ENCODE data around the gene MAOA. TPM values are rescaled to one million over a fixed set of nuclear protein-coding genes. Genes with fewer than 3 reads are reported as not detected.
"Not testable (repeated sequence)": the region's sequence is repeated elsewhere in the genome, so short reads cannot be mapped to it uniquely, and the experiment has no call there.

The MAOA gene
- polyA plus RNA-seq (2013), result 1.7 TPM

DNA sequence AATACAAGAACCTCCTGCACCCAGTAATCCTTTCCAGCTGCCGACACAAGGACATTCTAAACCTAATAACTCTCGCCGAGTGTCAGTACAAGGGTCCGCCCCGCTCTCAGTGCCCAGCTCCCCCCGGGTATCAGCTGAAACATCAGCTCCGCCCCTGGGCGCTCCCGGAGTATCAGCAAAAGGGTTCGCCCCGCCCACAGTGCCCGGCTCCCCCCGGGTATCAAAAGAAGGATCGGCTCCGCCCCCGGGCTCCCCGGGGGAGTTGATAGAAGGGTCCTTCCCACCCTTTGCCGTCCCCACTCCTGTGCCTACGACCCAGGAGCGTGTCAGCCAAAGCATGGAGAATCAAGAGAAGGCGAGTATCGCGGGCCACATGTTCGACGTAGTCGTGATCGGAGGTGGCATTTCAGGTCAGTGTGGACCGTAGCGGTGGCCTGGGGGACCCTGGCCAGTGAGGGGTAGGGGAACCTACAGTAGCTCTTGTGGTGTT is at the start of gene MAOA:
MAOA (plus strand) TSS at position 295 of the 490 bp plus-strand sequence; CDS start at position 338, 43 bp downstream.
- CTCF ChIA-PET, result interaction anchor here (1.0 kb wide), 2 partner anchors 13 to 95 kb away, joined by 3 read pairs; no protein-coding TSS in a partner anchor
- H3K36me3 ChIP-seq (ENCODE audit: control insufficient read depth in 4 of 4, insufficient read depth in 4 of 4, low read length in 3 of 4), result no peaks in the 10 kb centered on the region
- peaks cover 0 to 8% (median 0%) of the 10 kb centered on the region in 5 experiments for H3K9me3 ChIP-seq (ENCODE audit: control extremely low read depth in 1 of 5, control insufficient read depth in 4 of 5, insufficient read depth in 2 of 5, low read depth in 1 of 5, low read length in 4 of 5)
- peak within 1 kb of the TSS; percentile 15 to 82 (median 65) for H3K4me3 ChIP-seq (ENCODE audit: control insufficient read depth in 1 of 7, extremely low read depth in 1 of 7, insufficient read depth in 4 of 7, low read depth in 2 of 7, low read length in 6 of 7)
- 29% methylated on average over 23 of the region's 29 CpGs for WGBS (ENCODE audit: insufficient coverage)
- DNase-seq, result peak in 1 of 3 donors; percentile 27
- POLR2A ChIA-PET, result no interaction called here
- H3K27ac ChIP-seq (ENCODE audit: insufficient read depth in 1 of 2, low read depth in 1 of 2, low read length in 2 of 2, poor library complexity in 1 of 2, severe bottlenecking in 2 of 2), result no peak within 1 kb of the TSS
- H3K27me3 ChIP-seq (replicated peaks in 2 of 5; ENCODE audit: control insufficient read depth in 4 of 5, insufficient read depth in 5 of 5, low read length in 4 of 5), result peaks cover 0 to 16% (median 2%) of the 10 kb centered on the region in 5 experiments
- H3K4me1 ChIP-seq (ENCODE audit: control extremely low read depth in 1 of 4, control insufficient read depth in 4 of 4, insufficient read depth in 4 of 4, low read length in 3 of 4), result peaks cover 0 to 13% (median 8%) of the 10 kb centered on the region in 4 experiments

DNA sequence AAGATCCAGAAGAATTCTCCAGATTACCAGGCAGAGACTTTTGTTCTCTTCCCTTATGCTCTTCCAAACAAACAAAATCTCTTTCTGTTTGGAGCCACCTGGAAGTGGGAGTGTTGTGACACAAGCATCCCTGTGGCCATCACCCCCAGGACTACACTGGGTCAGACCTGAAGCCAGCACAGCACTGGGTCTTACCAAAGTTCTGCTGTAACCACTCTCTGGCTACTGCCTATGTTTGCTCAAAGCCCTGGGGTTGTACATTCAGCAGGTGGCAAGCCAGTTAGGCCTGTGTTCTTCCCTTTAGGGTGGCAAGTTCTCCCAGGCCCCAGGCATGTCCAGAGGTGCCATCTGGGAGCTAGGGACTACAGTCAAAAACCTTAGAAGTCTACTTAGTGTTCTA is 43.7 kb upstream of the MAOA start:
- POLR2A ChIA-PET, result no interaction called here

DNA sequence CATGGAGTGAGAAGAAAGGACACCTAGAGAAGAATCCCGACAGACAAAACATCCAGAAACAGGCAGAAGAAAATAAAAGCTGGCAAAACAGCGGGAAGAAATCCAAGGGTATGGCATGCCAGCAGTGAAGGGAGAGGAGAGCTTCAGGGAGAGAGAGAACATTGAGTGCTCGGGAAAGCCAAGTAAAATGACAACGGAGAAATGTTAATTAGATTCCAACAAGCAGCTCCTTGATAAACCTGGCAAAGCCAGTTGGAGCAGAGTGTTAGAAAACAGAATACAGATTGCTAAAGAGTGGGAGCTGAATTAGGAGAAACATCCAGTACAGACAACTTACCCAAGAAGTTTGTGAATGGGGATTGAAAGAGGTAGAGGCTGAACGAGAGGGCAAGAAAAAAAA is 40.4 kb upstream of the MAOA start:
- Histone ChIP-seq H3K27me3 (replicated peaks in 2 of 5; ENCODE audit: control insufficient read depth in 4 of 5, insufficient read depth in 5 of 5, low read length in 4 of 5) (no peaks in the 10 kb centered on the region), H3K27ac (ENCODE audit: insufficient read depth in 1 of 2, low read depth in 1 of 2, low read length in 2 of 2, poor library complexity in 1 of 2, severe bottlenecking in 2 of 2) (no peak overlapping the region), H3K36me3 (ENCODE audit: control insufficient read depth in 4 of 4, insufficient read depth in 4 of 4, low read length in 3 of 4) (no peaks in the 10 kb centered on the region), H3K4me1 (ENCODE audit: control extremely low read depth in 1 of 4, control insufficient read depth in 4 of 4, insufficient read depth in 4 of 4, low read length in 3 of 4) (no peaks in the 10 kb centered on the region), H3K4me3 (ENCODE audit: control insufficient read depth in 1 of 7, extremely low read depth in 1 of 7, insufficient read depth in 4 of 7, low read depth in 2 of 7, low read length in 6 of 7) (no peak overlapping the region), H3K9me3 (ENCODE audit: control extremely low read depth in 1 of 5, control insufficient read depth in 4 of 5, insufficient read depth in 2 of 5, low read depth in 1 of 5, low read length in 4 of 5) (no peaks in the 10 kb centered on the region)
- ChIA-PET CTCF (no interaction called here), POLR2A (no interaction called here)
- DNase-seq, result no peak
- 86% methylated on average over 4 of the region's 5 CpGs for WGBS (ENCODE audit: insufficient coverage)

More for the DNA sequence above, 43.7 kb upstream of the MAOA start:
- CTCF ChIA-PET, result no interaction called here
- no peaks in the 10 kb centered on the region for H3K36me3 ChIP-seq (ENCODE audit: control insufficient read depth in 4 of 4, insufficient read depth in 4 of 4, low read length in 3 of 4)
- no peak overlapping the region for H3K27ac ChIP-seq (ENCODE audit: insufficient read depth in 1 of 2, low read depth in 1 of 2, low read length in 2 of 2, poor library complexity in 1 of 2, severe bottlenecking in 2 of 2)
- H3K9me3 ChIP-seq (ENCODE audit: control extremely low read depth in 1 of 5, control insufficient read depth in 4 of 5, insufficient read depth in 2 of 5, low read depth in 1 of 5, low read length in 4 of 5), result peaks cover 0 to 1% (median 0%) of the 10 kb centered on the region in 5 experiments
- H3K4me1 ChIP-seq (ENCODE audit: control extremely low read depth in 1 of 4, control insufficient read depth in 4 of 4, insufficient read depth in 4 of 4, low read length in 3 of 4), result no peaks in the 10 kb centered on the region
- no peak overlapping the region for H3K4me3 ChIP-seq (ENCODE audit: control insufficient read depth in 1 of 7, extremely low read depth in 1 of 7, insufficient read depth in 4 of 7, low read depth in 2 of 7, low read length in 6 of 7)
- no peak for DNase-seq
- no peaks in the 10 kb centered on the region for H3K27me3 ChIP-seq (replicated peaks in 2 of 5; ENCODE audit: control insufficient read depth in 4 of 5, insufficient read depth in 5 of 5, low read length in 4 of 5)

DNA sequence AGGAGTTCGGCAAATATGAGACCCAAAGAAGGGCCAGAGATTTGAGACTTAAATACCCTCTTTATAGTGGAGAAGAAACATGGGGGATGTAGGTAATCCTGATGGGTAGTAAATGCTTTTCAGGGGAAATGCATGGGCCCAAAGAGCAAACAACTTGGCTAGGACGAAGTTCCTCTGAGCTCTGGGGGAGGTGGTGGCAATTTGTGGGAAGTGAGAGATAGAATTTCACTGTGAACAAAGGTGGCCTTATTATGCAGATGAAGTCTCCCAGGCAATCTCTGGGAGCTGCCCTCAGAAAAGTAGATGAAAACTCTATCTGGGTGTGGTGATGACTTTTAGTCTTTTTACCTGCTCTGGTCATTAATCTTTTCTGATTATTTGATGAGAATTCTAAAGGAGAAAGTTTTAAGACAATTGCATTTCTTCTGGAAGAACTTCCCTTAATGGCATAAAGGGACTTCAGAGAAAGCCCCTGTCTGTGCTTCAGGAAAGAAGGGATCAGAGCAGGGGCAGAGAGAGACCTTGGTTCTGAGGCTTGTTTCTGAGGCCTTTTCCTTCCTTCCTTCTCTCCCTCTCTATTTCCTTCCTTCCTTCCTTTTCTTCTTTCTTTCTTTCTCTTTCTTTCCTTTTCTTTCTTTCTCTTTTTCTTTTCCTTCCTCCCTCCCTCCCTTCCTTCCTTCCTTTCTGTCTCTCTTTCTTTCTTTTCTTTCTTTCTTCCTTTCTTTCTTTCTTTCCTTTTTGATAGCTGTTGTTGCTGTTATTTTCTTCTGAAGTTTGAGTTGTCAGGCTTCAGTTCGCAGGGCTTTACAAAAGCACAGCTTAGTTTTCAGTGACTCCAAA is 37.5 kb upstream of the MAOA start:
- no peaks in the 10 kb centered on the region for H3K27me3 ChIP-seq (replicated peaks in 2 of 5; ENCODE audit: control insufficient read depth in 4 of 5, insufficient read depth in 5 of 5, low read length in 4 of 5)
- WGBS (ENCODE audit: insufficient coverage), result 79% methylated on average over 2 of the region's 3 CpGs
- no peaks in the 10 kb centered on the region for H3K9me3 ChIP-seq (ENCODE audit: control extremely low read depth in 1 of 5, control insufficient read depth in 4 of 5, insufficient read depth in 2 of 5, low read depth in 1 of 5, low read length in 4 of 5)
- no peaks in the 10 kb centered on the region for H3K4me1 ChIP-seq (ENCODE audit: control extremely low read depth in 1 of 4, control insufficient read depth in 4 of 4, insufficient read depth in 4 of 4, low read length in 3 of 4)
- no peak overlapping the region for H3K4me3 ChIP-seq (ENCODE audit: control insufficient read depth in 1 of 7, extremely low read depth in 1 of 7, insufficient read depth in 4 of 7, low read depth in 2 of 7, low read length in 6 of 7)
- CTCF ChIA-PET, result no interaction called here
- no peaks in the 10 kb centered on the region for H3K36me3 ChIP-seq (ENCODE audit: control insufficient read depth in 4 of 4, insufficient read depth in 4 of 4, low read length in 3 of 4)
- no peak for DNase-seq
- POLR2A ChIA-PET, result no interaction called here
- H3K27ac ChIP-seq (ENCODE audit: insufficient read depth in 1 of 2, low read depth in 1 of 2, low read length in 2 of 2, poor library complexity in 1 of 2, severe bottlenecking in 2 of 2), result no peak overlapping the region

DNA sequence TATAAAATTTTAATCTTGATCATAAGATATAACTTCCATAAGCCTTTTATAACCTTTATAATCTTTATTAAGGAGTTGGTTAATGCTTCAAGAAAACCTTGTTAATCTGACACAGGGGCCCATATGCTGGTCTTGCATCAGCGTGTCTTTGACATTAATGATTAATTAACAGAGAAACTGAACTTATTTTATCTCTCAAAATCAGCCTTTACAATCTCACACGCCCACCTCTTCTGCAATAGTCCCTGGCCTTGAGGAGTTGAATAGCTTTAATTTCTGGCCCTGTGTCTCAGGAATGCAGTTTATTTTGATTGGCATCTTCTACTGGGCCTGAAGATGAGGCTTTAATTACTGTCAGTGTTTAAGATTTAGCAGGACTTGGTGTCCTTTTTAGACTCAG is 36.2 kb upstream of the MAOA start:
- H3K27me3 ChIP-seq (replicated peaks in 2 of 5; ENCODE audit: control insufficient read depth in 4 of 5, insufficient read depth in 5 of 5, low read length in 4 of 5); H3K9me3 ChIP-seq (ENCODE audit: control extremely low read depth in 1 of 5, control insufficient read depth in 4 of 5, insufficient read depth in 2 of 5, low read depth in 1 of 5, low read length in 4 of 5); H3K4me3 ChIP-seq (ENCODE audit: control insufficient read depth in 1 of 7, extremely low read depth in 1 of 7, insufficient read depth in 4 of 7, low read depth in 2 of 7, low read length in 6 of 7); H3K36me3 ChIP-seq (ENCODE audit: control insufficient read depth in 4 of 4, insufficient read depth in 4 of 4, low read length in 3 of 4); DNase-seq; H3K27ac ChIP-seq (ENCODE audit: insufficient read depth in 1 of 2, low read depth in 1 of 2, low read length in 2 of 2, poor library complexity in 1 of 2, severe bottlenecking in 2 of 2); POLR2A ChIA-PET; CTCF ChIA-PET; H3K4me1 ChIP-seq (ENCODE audit: control extremely low read depth in 1 of 4, control insufficient read depth in 4 of 4, insufficient read depth in 4 of 4, low read length in 3 of 4): not testable (repeated sequence)
- no CpG with 5 or more reads among the region's 2 CpGs for WGBS (ENCODE audit: insufficient coverage)

DNA sequence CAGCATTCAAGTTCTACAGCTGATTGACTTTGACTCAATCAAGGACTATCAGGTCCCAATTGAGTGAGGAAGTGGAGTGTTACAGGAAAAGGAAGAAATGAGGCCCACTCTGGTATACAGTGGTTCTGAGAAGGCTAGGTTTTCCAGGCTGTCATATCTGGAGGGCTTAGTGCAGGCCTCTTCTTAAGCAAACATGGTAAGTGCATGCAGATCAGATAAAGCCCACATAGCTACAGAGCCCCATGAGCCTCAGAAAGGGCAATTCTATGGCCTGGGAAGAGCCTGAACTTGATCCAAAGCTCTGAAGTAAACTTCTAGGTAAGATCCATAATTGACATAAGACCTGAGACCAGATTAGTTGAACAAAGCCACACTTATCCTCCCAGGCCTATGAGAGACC is 29.0 kb upstream of the MAOA start:
- no peak overlapping the region for H3K27ac ChIP-seq (ENCODE audit: insufficient read depth in 1 of 2, low read depth in 1 of 2, low read length in 2 of 2, poor library complexity in 1 of 2, severe bottlenecking in 2 of 2)
- peaks cover 0 to 2% (median 0%) of the 10 kb centered on the region in 5 experiments for H3K27me3 ChIP-seq (replicated peaks in 2 of 5; ENCODE audit: control insufficient read depth in 4 of 5, insufficient read depth in 5 of 5, low read length in 4 of 5)
- ChIA-PET POLR2A (no interaction called here), CTCF (no interaction called here)
- no peak for DNase-seq
- H3K4me1 ChIP-seq (ENCODE audit: control extremely low read depth in 1 of 4, control insufficient read depth in 4 of 4, insufficient read depth in 4 of 4, low read length in 3 of 4), result no peaks in the 10 kb centered on the region
- H3K9me3 ChIP-seq (ENCODE audit: control extremely low read depth in 1 of 5, control insufficient read depth in 4 of 5, insufficient read depth in 2 of 5, low read depth in 1 of 5, low read length in 4 of 5), result no peaks in the 10 kb centered on the region
- no peak overlapping the region for H3K4me3 ChIP-seq (ENCODE audit: control insufficient read depth in 1 of 7, extremely low read depth in 1 of 7, insufficient read depth in 4 of 7, low read depth in 2 of 7, low read length in 6 of 7)
- H3K36me3 ChIP-seq (ENCODE audit: control insufficient read depth in 4 of 4, insufficient read depth in 4 of 4, low read length in 3 of 4), result no peaks in the 10 kb centered on the region

DNA sequence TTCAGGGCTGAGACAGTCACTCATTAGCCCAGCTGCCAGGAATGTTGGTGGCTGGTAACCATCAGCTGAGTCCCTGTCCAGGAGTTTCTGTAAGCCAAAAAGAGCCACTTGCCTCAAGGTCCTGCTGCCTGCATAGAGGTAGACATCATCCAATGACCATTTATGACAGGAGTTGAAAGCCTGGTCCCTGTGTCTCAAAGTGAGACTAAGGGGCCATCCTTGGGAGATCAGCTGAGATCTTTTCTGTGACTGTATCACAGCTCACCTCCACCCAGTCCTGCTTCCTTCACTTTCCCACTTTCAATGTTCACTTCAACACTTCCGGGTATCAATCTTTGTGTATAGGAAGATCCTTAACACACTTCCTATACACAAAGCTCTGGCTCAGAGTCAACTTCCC is 28.4 kb upstream of the MAOA start:
- ChIA-PET CTCF (no interaction called here), POLR2A (no interaction called here)
- H3K36me3 ChIP-seq (ENCODE audit: control insufficient read depth in 4 of 4, insufficient read depth in 4 of 4, low read length in 3 of 4), result no peaks in the 10 kb centered on the region
- 83% methylated on average over 1 of the region's 1 CpG for WGBS (ENCODE audit: insufficient coverage)
- H3K4me1 ChIP-seq (ENCODE audit: control extremely low read depth in 1 of 4, control insufficient read depth in 4 of 4, insufficient read depth in 4 of 4, low read length in 3 of 4), result no peaks in the 10 kb centered on the region
- H3K4me3 ChIP-seq (ENCODE audit: control insufficient read depth in 1 of 7, extremely low read depth in 1 of 7, insufficient read depth in 4 of 7, low read depth in 2 of 7, low read length in 6 of 7), result no peak overlapping the region
- no peak overlapping the region for H3K27ac ChIP-seq (ENCODE audit: insufficient read depth in 1 of 2, low read depth in 1 of 2, low read length in 2 of 2, poor library complexity in 1 of 2, severe bottlenecking in 2 of 2)
- no peak for DNase-seq
- H3K9me3 ChIP-seq (ENCODE audit: control extremely low read depth in 1 of 5, control insufficient read depth in 4 of 5, insufficient read depth in 2 of 5, low read depth in 1 of 5, low read length in 4 of 5), result no peaks in the 10 kb centered on the region
- H3K27me3 ChIP-seq (replicated peaks in 2 of 5; ENCODE audit: control insufficient read depth in 4 of 5, insufficient read depth in 5 of 5, low read length in 4 of 5), result peaks cover 0 to 2% (median 0%) of the 10 kb centered on the region in 5 experiments

All from common myeloid progenitor, CD34-positive (primary cell).